ENCODE data around the gene BMP5.

DNA sequence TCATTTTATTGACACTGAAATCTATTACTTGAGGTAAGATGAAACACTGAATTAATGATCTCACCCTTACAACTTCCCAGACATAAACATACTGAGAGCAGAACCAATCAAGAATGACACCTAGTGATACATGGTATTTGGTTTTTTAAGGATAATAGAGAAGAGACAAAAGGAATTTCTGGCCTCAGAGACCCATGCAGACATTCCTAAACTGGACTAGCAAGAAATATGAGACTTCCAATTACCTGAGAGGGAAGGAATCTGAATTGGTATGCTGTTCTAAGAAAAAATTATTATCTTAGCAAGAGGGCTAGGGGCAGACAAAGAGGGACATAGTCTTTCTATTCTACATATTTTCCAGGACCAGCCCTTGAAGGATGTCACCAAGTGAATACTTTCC is 141.1 kb downstream of the BMP5 start:
- no peak for TF ChIP-seq EZH2 (IDR thresholded peaks at IDR 0.05)
- TF ChIP-seq POLR2AphosphoS5 (IDR thresholded peaks at IDR 0.05; ENCODE audit: borderline replicate concordance, low read depth, low read length) = no peak
- TF ChIP-seq FOXP2 (optimal IDR thresholded peaks at IDR 0.05; ENCODE audit: control extremely low read depth, extremely low read length, insufficient read depth) = no peak
